ENCODE results near the gene USP49.
"Not testable (repeated sequence)": the region's sequence is repeated elsewhere in the genome, so short reads cannot be mapped to it uniquely, and the experiment has no call there.

USP49 gene

DNA sequence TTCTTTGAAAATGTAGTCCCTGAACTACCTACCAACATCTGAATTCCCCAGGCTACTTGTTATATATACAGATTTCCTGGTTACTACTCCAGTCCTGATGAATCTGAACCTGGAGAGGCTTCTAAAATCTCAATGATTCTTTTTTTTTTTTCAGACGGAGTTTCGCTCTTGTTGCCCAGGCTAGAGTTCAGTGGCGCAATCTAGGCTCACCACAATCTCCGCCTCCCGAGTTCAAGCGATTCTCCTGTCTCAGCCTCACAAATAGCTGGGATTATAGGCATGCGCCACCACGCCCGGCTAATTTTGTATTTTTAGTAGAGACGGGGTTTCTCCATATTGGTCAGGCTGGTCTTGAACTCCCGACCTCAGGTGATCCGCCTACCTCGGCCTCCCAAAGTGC, 83.2 kb downstream of the USP49 start:
- not testable (repeated sequence) for DNase-seq (ENCODE audit: low read depth)

DNA sequence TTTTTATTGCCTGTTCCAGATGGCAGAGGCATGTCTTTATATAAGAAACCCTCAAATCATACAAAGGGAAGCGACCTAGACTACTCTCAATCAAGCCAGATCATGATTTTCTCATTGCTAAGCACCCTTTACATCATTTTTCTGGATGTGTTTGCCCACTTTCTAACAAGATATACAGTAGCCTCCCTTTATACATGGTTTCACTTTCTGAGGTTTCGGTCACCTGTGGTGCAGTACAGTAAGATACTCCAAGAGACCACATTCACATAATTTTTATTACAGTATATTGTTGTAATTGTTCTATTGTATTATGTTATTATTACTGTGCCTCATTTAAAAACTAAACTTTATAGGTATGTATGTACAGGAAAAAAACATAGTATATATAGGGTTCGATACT, 84.1 kb downstream of the USP49 start:
- DNase-seq (ENCODE audit: low read depth): no peak

DNA sequence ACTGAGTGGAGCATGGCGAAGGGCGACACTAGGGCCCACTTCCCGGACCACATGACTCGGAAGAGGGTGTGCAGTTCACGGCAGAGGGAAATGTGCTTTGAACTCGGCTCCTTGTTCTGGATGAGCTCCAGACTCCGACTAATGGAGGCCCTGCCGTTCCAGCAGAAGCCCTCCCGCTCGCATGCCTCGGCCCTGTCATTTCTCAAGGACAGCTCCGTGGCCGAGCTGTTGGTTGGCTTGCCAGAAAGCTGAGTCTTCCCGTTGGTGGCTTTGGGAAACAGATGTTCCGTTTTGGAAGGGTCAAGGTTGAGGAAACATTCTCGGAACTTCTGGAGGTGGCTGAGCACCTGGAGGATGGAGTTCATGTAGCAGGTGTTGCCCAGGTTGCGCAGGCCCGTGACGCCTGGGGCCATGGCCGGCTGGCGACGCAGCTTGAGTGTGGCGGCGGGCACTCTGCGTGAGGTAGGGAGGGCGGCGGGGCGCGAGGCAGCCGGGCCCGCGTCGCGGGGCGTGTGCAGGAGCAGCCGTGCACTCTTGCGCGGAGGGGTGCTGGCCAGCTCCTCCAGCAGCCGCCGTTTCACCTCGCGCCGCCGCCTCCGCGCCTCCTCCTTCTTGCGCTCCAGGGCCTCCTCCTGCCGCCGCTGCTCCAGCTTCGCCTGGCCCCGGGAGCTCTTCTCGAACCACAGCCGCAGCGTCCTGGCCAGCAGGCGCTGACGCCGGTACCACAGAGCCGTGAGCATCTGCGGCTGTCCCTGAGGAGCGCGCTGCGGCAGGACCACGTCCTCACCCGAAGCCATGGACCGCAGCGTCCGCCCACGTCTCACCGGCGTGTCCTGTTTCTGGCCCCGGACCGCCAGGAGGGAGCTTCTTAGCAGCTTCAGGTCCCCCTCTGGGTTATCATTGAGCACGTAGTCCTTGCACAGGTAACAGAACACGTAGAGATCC, 89.1 kb downstream of the USP49 start:
- no peak for DNase-seq (ENCODE audit: low read depth)

DNA sequence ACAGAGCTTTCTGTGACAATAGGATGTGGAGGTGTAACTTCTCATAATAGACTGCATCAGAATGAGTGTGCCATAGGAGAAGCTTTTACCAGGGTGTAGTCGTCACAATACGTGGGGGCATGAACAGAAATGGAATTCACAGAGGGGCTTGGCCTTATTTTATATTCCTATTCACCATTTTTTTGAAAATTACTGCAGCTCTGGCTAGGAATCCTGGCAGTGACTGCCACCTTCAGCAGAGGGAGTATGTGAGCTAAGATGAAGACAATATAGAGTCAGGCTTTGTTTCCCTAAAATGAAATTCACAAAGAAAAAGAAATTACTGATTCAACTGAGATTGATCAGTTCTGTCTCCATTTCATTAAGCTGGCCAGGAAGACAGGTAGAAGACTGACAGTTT, 93.8 kb downstream of the USP49 start:
- DNase-seq (ENCODE audit: low read depth): no peak

DNA sequence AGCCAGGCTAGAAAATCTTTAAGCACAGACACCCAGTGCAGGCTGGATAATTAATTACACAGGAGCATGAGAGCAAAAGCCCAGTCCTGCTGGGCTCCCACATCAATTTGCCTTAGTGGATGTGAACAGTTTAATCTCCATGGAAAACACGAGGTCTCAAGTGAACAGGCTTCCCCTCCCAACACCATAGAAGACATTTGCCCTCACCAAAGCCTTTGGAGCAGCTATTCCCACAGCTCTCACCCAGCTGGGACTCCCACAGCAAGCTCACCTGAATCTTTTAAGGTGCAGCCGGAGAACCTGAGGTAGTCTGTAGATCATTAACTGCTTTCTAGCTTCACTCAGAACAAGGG, 95.6 kb downstream of the USP49 start:
- DNase-seq (ENCODE audit: low read depth): no peak

DNA sequence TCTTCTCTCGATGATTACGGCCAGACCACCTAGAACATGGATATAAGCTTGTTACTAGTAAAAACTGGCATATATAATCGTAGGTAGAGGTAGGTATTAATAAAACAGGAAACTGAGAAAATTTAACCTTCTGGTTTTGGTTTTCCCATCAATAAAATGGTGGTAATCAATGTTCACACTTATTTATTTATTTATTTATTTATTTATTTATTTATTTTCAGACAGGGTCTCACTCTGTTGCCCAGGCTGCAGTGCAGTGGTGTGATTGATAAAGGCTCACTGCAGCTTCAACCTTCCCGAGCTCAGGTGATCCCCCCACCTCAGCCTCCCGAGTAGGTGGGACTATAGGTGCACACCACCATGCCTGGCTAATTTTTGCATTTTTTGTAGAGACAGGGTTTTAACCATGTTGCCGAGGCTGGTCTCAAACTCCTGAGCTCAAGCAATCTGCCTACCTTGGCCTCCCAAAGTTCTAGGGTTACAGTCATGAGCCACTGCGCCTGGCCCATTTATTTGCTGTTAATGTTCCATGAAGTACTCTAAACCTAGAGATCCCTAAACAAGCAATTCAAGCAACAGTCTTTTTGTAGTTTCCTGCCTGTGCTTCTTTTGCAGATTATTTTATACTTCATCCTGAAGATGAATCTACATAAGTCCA, 96.1 kb downstream of the USP49 start:
- no peak for DNase-seq (ENCODE audit: low read depth)

DNA sequence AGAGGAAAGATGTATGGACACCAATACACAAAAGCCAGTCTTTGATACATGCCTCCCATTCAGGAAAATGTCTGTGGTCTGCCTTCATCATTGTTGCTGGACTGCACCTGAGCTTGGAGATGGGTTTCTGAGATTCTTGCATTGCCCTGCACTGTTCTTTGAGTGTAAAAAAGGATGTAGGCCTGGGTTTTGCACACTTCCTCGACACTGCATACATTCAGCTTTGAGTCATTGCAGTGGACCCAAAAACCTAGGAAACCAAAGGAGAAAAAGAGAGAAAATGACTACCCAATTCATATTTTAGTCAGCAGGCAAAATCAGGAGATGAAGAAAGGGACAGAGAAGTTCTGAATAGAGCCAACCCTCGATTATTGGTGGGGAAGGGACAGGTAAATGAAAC, 98.7 kb downstream of the USP49 start:
- DNase-seq (ENCODE audit: low read depth): no peak

DNA sequence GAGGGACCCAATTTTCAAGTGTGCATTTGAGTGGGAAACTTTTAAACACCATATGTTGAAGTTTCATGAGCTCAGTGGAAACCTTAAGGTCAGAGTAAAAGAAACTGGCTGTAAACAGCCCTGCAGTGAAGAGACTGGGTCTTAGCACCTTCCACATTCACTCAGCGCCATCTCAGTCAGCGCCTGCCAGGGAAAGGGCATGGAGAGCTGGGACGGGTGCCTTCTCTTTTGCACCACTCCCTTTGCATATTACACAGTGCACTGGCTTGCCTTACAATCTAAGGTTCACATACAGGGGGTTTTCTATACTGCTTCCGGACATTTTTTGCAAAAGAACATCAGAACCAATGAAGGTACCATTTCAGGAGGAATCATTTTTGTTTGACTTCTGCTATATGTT, 103.2 kb downstream of the USP49 start:
- DNase-seq (ENCODE audit: low read depth): no peak

DNA sequence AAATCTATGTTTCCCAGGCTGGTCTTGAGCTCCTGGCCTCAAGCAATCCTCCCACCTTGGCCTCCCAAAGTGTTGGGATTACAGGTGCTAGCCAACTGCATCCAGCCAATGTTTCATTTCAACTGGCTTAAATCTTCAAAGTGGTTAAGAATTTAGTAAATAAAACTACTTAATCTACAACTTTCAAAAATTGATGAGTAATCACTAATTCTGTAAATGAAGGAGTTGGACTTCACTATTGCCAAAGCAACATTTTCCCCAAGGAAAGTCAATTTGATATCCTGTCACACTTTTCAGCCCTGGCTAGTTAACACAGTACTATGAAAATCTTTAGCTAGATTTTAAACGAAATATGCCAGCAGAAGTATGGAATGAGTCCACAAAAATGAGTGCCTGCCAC, 103.9 kb downstream of the USP49 start:
- no peak for DNase-seq (ENCODE audit: low read depth)

DNA sequence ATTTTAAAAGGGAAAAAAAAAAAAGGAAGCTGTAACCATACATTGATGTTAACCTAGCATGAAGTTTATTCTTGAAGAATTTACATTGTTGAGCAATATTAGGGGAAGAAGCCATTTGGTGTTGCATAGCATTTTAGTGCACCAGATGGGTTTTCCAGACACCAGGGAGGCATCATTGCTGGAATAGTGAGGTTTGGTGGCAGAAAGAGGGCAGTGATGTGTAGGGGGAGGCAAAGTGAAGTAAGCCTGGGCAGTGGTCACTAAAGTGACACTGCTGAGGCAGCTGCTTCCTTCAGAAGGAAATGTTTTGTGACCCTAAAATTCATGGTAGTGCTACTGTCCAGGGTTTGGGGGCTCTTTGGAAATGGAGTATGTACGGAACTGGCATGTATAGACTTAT, 105.1 kb downstream of the USP49 start:
- no peak for DNase-seq (ENCODE audit: low read depth)

DNA sequence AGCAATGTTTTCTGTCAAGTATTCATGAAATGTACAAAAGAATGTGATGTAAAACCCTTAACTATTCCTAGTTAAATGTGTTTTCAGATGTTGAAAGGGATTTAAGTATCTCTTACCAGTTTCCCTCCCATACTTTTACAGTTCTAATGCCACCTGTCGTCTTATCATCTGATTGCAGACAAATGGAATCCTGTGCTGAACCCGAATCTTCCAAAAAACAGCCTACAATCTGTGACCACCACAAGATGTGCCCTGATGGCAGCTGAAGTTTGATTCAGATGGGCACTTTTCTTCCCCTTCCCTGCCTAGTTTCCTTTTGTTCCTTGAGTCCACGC, 105.8 kb downstream of the USP49 start:
- no peak for DNase-seq (ENCODE audit: low read depth)

DNA sequence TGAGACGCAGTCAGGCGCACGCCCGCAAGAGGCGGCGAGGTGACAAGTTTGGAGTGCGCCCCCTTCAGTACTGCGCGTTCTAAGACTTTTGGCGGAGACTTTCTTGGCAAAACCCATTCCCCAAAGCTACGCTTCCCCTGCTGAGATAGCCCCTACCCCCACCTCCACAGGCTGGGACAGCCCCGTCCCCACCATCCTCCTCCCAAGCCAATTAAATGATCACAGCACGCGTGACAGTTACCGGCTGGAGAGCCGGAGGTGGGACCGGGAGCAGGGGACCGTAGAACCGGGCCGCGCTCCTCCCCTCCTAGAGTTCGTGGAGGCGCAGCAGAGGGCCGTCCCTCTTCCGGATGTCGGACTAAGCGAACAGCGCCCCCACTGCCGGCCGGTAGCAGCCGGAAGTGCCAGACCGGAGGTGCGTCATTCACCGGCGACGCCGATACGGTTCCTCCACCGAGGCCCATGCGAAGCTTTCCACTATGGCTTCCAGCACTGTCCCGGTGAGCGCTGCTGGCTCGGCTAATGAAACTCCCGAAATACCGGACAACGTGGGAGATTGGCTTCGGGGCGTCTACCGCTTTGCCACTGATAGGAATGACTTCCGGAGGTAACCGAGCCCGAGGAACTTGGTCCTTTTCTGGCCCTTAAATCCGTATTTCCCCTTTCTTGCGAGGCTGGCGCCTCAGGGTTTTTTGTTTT, 107.8 kb downstream of the USP49 start, which contains the start of gene TOMM6:
Gene TOMM6 (plus strand): TSS at position 476 of the 699 bp plus-strand sequence. CDS start 4 bp downstream, at position 480.
- peak; percentile 73 for DNase-seq (ENCODE audit: low read depth)

DNA sequence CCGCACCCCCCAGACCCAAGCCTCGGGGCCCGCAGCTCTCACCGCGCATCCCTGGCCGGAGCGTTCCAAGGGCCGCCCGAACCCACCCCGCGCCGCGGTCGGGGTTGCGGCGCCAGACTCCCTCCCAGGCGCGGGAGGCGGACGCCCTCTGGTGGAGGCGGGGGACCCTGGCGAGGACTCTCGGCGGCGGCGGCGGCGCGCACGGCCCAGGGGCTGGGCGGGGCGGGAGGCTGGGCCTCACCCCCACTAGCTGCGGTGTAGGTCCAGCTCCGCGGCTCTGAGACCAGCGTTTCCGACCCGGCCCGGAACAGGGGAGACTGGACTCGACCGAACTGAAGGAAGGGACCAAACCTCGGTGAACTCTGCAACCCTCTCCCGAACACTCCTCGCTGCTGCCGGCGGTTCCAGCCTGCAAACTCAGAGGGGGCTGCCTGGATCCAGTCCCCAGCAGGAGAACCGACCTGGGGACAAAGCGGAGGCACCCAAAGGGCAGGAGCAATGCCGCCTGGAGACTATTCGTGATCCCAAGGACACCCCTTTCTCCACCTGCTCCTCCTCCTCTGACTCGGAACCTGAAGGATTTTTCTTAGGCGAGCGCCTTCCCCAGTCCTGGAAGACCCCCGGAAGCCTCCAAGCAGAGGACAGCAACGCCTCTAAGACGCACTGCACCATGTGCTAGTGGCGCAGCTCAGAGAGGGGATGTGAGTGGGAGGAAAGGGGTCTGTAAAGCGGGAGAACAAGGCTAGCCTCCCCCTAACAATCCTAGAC, 108.5 kb downstream of the USP49 start:
- DNase-seq (ENCODE audit: low read depth): no peak

DNA sequence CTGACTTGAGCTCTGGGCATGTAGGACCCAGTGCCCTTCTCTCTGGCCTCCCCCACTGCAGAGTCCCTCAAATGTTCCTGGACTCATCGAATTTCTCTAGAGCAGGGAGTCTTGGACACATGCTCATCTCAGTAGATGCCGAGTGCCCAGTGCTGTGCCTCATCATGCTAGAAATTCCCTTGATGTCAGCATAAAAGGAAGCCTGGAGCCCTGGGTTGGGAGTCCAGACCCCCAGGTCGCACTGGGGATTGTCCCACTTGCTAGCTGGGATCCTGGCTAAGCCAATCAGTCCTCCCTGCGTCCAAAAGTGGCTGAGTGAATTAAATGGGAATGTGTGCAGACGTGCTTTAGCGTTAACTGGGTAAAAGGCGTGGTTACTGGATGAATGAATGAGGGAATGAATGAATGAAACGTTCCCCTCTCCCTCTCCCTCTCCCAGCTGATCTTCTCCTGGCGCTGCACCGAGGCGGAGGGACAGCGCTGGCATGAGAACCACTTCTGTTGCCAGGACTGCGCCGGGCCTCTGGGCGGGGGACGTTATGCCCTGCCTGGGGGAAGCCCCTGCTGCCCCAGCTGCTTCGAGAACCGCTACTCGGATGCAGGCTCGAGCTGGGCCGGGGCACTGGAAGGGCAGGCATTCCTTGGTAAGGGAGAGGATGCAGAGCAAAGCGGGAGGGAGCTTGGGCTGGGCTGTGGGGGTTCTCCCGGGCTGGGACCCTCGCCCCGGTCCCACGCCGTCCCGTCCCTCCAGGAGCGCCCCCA, 109.3 kb downstream of the USP49 start:
- no peak for DNase-seq (ENCODE audit: low read depth)

DNA sequence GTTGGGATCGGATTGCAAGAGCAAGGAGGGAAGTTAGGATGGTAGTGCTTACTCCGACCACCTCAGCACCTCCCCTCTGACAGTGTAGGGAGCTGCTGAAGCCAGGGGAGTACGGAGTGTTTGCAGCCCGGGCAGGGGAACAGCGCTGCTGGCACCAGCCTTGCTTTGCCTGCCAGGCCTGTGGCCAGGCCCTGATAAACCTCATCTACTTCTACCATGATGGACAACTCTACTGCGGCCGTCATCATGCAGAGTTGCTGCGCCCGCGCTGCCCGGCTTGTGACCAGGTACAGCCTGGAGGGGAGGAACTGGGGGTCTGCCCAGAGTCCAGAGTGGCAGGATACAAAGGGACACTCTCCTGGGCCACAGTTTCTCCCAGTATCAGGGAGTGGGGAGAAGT, 109.9 kb downstream of the USP49 start:
- no peak for DNase-seq (ENCODE audit: low read depth)

DNA sequence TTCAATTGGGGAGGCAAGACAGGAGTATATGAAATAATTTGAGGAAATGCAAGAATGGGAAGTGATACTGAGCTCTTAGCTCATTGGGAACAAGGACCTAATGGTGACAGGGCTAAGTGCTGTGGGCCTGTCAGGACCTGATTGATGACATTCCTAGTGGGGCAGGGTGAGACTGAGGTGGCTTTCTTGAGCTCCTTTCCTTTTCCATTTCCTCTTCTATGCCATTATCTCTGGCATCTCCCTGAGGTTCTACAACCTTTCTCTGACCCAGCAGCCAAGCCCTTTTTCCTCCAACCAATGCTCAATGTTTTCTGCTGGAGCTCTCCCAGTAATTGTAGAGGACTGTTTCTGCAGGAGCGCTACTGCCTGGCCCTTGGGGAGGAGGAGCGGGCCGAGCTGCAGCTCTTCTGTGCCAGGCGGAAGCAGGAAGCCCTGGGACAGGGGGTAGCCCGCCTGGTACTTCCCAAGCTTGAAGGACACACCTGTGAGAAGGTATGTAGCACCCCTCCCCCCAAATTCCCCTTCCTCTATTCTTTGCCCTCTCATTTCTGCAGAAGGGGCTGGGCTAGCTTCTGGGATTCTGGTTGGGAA, 110.5 kb downstream of the USP49 start:
- DNase-seq (ENCODE audit: low read depth): no peak

DNA sequence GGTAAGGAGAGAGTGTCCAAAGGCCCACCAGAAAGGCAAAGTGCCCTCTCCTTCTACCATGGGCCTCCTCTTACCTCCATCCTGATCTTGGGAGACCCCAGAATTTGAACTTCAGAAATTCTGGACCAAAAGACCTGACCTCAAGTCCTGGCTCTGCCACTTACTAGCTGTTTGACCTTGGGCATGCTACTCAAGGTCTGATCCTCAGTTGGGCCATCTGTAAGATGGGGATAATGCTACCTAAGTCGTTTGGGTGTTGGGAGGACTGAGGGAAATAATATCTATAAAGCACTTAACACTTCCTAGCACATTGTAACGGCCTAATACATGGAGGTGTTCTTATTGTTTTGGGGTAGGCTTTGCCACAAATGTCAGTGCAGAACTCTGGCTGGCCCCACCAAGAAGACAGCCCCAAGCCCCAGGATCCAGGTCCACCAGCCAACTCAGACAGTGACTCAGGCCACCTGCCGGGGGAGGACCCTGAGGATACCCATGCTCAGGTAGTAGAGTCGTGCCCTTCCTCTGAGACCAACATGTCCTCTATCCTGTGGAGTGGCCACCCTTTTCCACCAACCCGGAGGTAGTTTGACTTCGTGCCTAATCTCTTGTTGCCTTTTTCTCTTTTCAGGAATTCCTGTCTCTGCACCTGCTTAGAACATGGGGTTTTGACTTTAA, 111.9 kb downstream of the USP49 start:
- DNase-seq (ENCODE audit: low read depth): no peak

DNA sequence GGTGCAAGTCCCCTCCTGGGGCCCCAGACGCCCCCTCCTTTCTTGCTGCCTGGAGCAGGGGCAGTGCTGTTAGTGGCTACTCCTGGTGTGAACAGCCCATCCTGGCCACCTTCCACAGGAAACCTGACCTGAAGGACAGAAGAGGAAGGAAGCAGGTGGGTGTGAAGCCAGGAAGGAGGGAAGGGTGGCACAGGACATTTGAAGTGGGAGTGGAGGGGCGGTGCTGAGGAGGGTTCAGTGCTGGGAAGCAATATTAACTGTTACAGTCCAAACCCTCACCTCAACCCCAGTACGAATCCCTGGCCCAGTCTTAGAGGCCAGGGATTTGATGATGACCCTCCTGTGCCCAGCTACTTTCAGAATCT, 113.8 kb downstream of the USP49 start:
- no peak for DNase-seq (ENCODE audit: low read depth)

DNA sequence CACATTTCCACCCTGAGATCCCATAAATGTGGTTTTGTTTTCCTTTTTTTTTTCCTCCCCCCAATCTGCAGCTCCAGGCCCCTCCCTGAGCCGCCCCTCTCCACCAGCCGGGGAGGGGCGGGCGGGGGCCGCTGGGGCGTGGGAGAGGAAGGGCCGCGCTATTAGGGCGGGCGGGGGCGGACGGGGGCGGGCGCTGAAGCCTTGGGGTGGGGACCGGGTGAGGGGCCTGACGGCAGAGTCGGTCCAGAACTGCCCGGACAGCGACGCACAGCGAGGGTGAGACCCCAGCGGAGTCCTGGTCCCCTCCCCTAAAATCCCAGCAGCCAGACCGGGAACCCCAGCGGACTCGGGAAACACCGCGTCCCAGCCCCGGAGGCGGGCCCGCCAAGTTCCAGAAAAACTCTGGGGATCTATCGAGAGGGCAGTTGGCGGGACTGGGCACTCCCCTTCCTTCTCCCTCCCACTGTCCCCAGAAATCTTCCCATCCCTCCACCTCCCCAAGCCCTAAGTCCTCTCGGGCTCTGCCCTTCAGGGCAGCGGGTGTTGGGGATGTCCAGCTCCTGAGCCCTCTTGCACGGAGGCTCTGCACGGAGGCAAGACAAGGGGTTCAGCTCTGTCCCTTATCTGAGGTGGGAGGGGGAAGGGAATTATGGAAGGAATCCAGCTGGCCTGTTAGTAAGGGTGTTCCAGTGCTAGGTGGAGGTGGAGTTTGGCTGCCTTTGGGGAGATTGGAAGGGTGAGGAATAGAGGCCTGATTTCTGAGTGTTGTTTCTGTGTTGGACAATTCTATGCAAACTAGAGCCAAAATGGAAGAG, 114.4 kb downstream of the USP49 start, which contains the start of gene PRICKLE4:
Gene PRICKLE4 (plus strand): TSS at position 232 of the 815 bp plus-strand sequence. CDS start 2,692 bp downstream, outside the sequence.
- no peak for DNase-seq (ENCODE audit: low read depth)
